ENCODE results near the gene WDR81.

DNA sequence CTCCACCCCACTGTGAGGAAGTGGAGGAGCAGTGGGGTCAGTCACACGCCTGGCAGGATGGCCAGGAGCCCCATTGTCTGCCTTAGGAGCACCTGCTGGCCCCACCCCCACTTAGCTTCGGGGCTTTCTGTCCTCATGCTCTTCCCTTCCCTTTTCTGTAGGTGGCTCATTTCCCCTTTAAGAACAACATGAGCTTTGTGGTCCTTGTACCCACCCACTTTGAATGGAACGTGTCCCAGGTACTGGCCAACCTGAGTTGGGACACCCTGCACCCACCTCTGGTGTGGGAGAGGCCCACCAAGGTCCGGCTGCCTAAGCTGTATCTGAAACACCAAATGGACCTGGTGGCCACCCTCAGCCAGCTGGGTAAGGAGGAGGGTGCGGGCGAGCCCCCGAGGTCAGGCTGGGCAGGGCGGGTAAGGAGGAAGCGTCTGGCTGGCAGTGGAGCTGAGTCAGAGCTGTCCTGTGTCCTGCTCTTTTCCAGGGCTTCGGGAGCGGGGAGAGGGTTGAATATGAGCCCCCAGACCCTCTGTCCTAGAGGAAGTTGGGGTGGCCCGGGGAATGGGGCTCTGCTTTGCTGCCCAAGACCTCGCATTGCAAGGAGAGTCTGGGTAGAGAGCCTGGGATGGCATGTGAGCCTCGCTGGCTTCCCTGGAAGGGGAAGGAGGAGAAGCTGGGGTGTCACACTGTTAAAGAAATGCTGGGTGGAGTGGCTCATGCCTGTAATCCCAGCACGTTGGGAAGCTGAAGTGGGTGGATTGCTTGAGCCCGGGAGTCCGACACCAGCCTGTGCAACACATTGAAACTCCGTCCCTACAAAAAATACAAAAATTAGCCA, 28.1 kb downstream of the WDR81 start:
- TF ChIP-seq, protein P1, sequence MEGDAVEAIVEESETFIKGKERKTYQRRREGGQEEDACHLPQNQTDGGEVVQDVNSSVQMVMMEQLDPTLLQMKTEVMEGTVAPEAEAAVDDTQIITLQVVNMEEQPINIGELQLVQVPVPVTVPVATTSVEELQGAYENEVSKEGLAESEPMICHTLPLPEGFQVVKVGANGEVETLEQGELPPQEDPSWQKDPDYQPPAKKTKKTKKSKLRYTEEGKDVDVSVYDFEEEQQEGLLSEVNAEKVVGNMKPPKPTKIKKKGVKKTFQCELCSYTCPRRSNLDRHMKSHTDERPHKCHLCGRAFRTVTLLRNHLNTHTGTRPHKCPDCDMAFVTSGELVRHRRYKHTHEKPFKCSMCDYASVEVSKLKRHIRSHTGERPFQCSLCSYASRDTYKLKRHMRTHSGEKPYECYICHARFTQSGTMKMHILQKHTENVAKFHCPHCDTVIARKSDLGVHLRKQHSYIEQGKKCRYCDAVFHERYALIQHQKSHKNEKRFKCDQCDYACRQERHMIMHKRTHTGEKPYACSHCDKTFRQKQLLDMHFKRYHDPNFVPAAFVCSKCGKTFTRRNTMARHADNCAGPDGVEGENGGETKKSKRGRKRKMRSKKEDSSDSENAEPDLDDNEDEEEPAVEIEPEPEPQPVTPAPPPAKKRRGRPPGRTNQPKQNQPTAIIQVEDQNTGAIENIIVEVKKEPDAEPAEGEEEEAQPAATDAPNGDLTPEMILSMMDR (IDR thresholded peaks at IDR 0.05; ENCODE audit: extremely low read depth in 1 of 2, insufficient read depth in 1 of 2, low read depth in 1 of 2, low read length in 2 of 2) = no peak
- no peak for TF ChIP-seq POLR2A (IDR thresholded peaks at IDR 0.05; ENCODE audit: low read depth, low read length)
- TF ChIP-seq JUN (IDR thresholded peaks at IDR 0.05; ENCODE audit: borderline replicate concordance, insufficient read depth, insufficient read length, low read depth) = no peak

All from endothelial cell of umbilical vein (primary cell).